Smooth muscle cell (in vitro differentiated cells): ENCODE measurements around the gene BIK. TPM values are rescaled to one million over a fixed set of nuclear protein-coding genes. Genes with fewer than 3 reads are reported as not detected.

Source experiments
- DNase-seq: peaks from one replicate; lab custom pipeline; 2025; ENCODE audit not compliant: unreplicated experiment; lab: John Stamatoyannopoulos, UW
- H2AFZ ChIP-seq: fragments of 200-600 bp; sonication (generic); 2 replicates; pipeline ENCODE4 v1.6.0; 2016; ENCODE audit warnings: antibody characterized with exemption, low read depth, mild to moderate bottlenecking
- H3F3A ChIP-seq: fragments of 200-600 bp; sonication (generic); 2 replicates; pipeline ENCODE4 v1.6.0; 2017; ENCODE audit warnings: antibody characterized with exemption, low read depth
- H3K27ac ChIP-seq: fragments of 200-600 bp; sonication (generic); 2 replicates; pipeline ENCODE4 v1.5.1; 2016; ENCODE audit warnings: low read depth, mild to moderate bottlenecking
- H3K27me3 ChIP-seq: fragments of 200-600 bp; sonication (generic); 2 replicates; pipeline ENCODE4 v1.6.1; 2016; ENCODE audit warnings: low read depth, mild to moderate bottlenecking
- H3K36me3 ChIP-seq: fragments of 200-600 bp; sonication (generic); 2 replicates; pipeline ENCODE4 v1.5.1; 2016; ENCODE audit warnings: low read depth
- H3K4me1 ChIP-seq: fragments of 200-600 bp; sonication (generic); 2 replicates; pipeline ENCODE4 v1.5.1; 2016; ENCODE audit warnings: low read depth
- H3K4me2 ChIP-seq: fragments of 200-600 bp; sonication (generic); 2 replicates; pipeline ENCODE4 v1.6.0; 2016; ENCODE audit warnings: mild to moderate bottlenecking
- H3K4me3 ChIP-seq: fragments of 200-600 bp; sonication (generic); 2 replicates; pipeline ENCODE4 v1.5.1; 2016; ENCODE audit warnings: mild to moderate bottlenecking
- H3K79me2 ChIP-seq: fragments of 200-600 bp; sonication (generic); 2 replicates; pipeline ENCODE4 v1.6.0; 2016; ENCODE audit warnings: low read depth, mild to moderate bottlenecking
- H3K9ac ChIP-seq: fragments of 200-600 bp; sonication (generic); 2 replicates; pipeline ENCODE4 v1.6.0; 2016; ENCODE audit warnings: low read depth
- H3K9me3 ChIP-seq: fragments of 200-600 bp; sonication (generic); replicated peaks from 2 replicates; pipeline ENCODE4 v1.5.1; 2016; ENCODE audit warnings: low read depth
- H4K20me1 ChIP-seq: fragments of 200-600 bp; sonication (generic); 2 replicates; pipeline ENCODE4 v1.6.0; 2016; ENCODE audit warnings: low read depth
- CTCF ChIP-seq: fragments of 200-600 bp; sonication (generic); IDR thresholded peaks from 2 replicates; pipeline ENCODE4 v1.5.1; 2017; ENCODE audit warnings: borderline replicate concordance, mild to moderate bottlenecking, antibody characterized with exemption; ENCODE audit not compliant: insufficient read depth, poor library complexity, severe bottlenecking
- WGBS: methylation state at CpG from one replicate; pipeline ENCODE4 v1.1.7; 2016; ENCODE audit warnings: low lambda C conversion rate; 5-methylcytosine and 5-hydroxymethylcytosine counted together
- polyA plus RNA-seq: library from polyadenylated mRNA; unstranded; fragments of >200 nt; fragmentation: Nextera tagmentation; extraction: Ambion mirVana; gene quantifications from 2 replicates; pipeline ENCODE4 v1.2.1, GENCODE V29; 2016
- total RNA-seq: library from RNA; depleted of rRNA; stranded (reverse); fragments of >200 nt; gene quantifications from 2 replicates; pipeline ENCODE4 v1.2.3, GENCODE V29; 2014

Gene BIK
- total and polyA plus RNA-seq, 2 experiments from 2014 or later = 1.9 to 3.9 TPM

- WGBS = 58% methylated on average over 20 of the region's 20 CpGs
- no peak overlapping the region for H3K4me2 ChIP-seq
These were observed 33.3 kb upstream of the BIK start for GRCh38 chr22:43077121-43077877.

GRCh38 chr22:43078522-43078921, 32.0 kb upstream of the BIK start:
- Histone ChIP-seq H2AFZ (no peak overlapping the region), H3K9me3 (no peaks in the 10 kb centered on the region), H3K36me3 (no peaks in the 10 kb centered on the region), H3K4me2 (no peak overlapping the region), H3K4me3 (no peak overlapping the region), H4K20me1 (no peaks in the 10 kb centered on the region), H3K9ac (no peak overlapping the region), H3K4me1 (no peaks in the 10 kb centered on the region), H3K27me3 (no peaks in the 10 kb centered on the region), H3K79me2 (no peaks in the 10 kb centered on the region), H3K27ac (no peak overlapping the region), H3F3A (no peaks in the 10 kb centered on the region)
- 94% methylated on average over 12 of the region's 12 CpGs for WGBS
- TF ChIP-seq CTCF = no peak
- DNase-seq = no peak

More at GRCh38 chr22:43077121-43077877, 33.3 kb upstream of the BIK start:
- Histone ChIP-seq H3K27ac (no peak overlapping the region), H3K9ac (no peak overlapping the region), H3F3A (no peaks in the 10 kb centered on the region), H3K36me3 (no peaks in the 10 kb centered on the region), H3K4me3 (no peak overlapping the region), H3K27me3 (no peaks in the 10 kb centered on the region), H4K20me1 (no peaks in the 10 kb centered on the region), H3K4me1 (no peaks in the 10 kb centered on the region), H3K79me2 (no peaks in the 10 kb centered on the region), H2AFZ (no peak overlapping the region), H3K9me3 (no peaks in the 10 kb centered on the region)
- no peak for TF ChIP-seq CTCF
- DNase-seq = no peak

- DNase-seq = no peak
- Histone ChIP-seq H3K4me2 (no peak overlapping the region), H3K9me3 (no peaks in the 10 kb centered on the region), H3F3A (no peaks in the 10 kb centered on the region), H3K27ac (no peak overlapping the region), H4K20me1 (no peaks in the 10 kb centered on the region), H3K36me3 (no peaks in the 10 kb centered on the region), H3K27me3 (no peaks in the 10 kb centered on the region), H3K4me1 (no peaks in the 10 kb centered on the region), H3K9ac (no peak overlapping the region), H3K4me3 (no peak overlapping the region), H3K79me2 (no peaks in the 10 kb centered on the region), H2AFZ (no peak overlapping the region)
- WGBS = 90% methylated on average over 14 of the region's 14 CpGs
- TF ChIP-seq CTCF = no peak
These were observed 30.8 kb upstream of the BIK start for GRCh38 chr22:43079742-43080141.

- TF ChIP-seq CTCF = no peak
- Histone ChIP-seq H3K4me1 (no peaks in the 10 kb centered on the region), H4K20me1 (no peaks in the 10 kb centered on the region), H3K9ac (no peak overlapping the region), H3K27ac (no peak overlapping the region), H3K79me2 (no peaks in the 10 kb centered on the region), H2AFZ (no peak overlapping the region), H3K4me2 (no peak overlapping the region), H3K27me3 (no peaks in the 10 kb centered on the region), H3K4me3 (no peak overlapping the region), H3K9me3 (no peaks in the 10 kb centered on the region), H3K36me3 (no peaks in the 10 kb centered on the region), H3F3A (no peaks in the 10 kb centered on the region)
- 92% methylated on average over 1 of the region's 2 CpGs for WGBS
- no peak for DNase-seq
These were observed 29.9 kb upstream of the BIK start for GRCh38 chr22:43080616-43081015.
